Breast epithelium (tissue), 3 donors: Measurements from ENCODE around the gene SSX4.
"Not testable (repeated sequence)": the region's sequence is repeated elsewhere in the genome, so short reads cannot be mapped to it uniquely, and the experiment has no call there.

ENCODE experiments used
- CTCF ChIP-seq, 3 donors: fragments of 450-650 bp; IDR thresholded peaks; one replicate each; pipeline ENCODE4 v1.5.1; 2016 to 2017; ENCODE audit warnings: antibody characterized with exemption in 3 of 3, mild to moderate bottlenecking in 3 of 3, moderate library complexity in 3 of 3
- POLR2A ChIP-seq: fragments of 450-650 bp; IDR thresholded peaks from one replicate; pipeline ENCODE4 v1.6.1; 2016; ENCODE audit warnings: antibody characterized with exemption, mild to moderate bottlenecking, moderate library complexity
- POLR2AphosphoS5 ChIP-seq, 3 donors: sonication (generic); formaldehyde crosslinking; IDR thresholded peaks; one replicate each; pipeline ENCODE4 v1.6.1; 2017; ENCODE audit warnings: antibody characterized with exemption in 3 of 3

- not testable (repeated sequence) for TF ChIP-seq CTCF (IDR thresholded peaks at IDR 0.05); POLR2AphosphoS5 (IDR thresholded peaks at IDR 0.05); POLR2A
Measured at GRCh38 chrX:48367717-48368408, 15.5 kb upstream of the SSX4 start.
